Measurements from ENCODE around the gene GPSM1.

GRCh38 chr9:136333486-136333885, 6.1 kb downstream of the GPSM1 start:
- TF ChIP-seq CTCF (conservative IDR thresholded peaks at IDR 0.05; ENCODE audit: low read length) (no peak), EZH2phosphoT487 (IDR thresholded peaks at IDR 0.05; ENCODE audit: borderline replicate concordance) (no peak)
